Parathyroid adenoma (tissue), 2 donors: ENCODE data around the gene DXO.
"Not testable (repeated sequence)": the region's sequence is repeated elsewhere in the genome, so short reads cannot be mapped to it uniquely, and the experiment has no call there.

Experiments used
- H2AFZ ChIP-seq: fragments of 300-600 bp; sonication (generic); one replicate; pipeline ENCODE4 v1.7.0; 2017; ENCODE audit warnings: antibody characterized with exemption, mild to moderate bottlenecking
- H3K27ac ChIP-seq: fragments of 300-600 bp; sonication (generic); one replicate; pipeline ENCODE4 v1.7.0; 2017
- H3K27me3 ChIP-seq: fragments of 300-600 bp; sonication (generic); one replicate; pipeline ENCODE4 v1.7.0; 2017; ENCODE audit warnings: low read length; ENCODE audit not compliant: control insufficient read depth, insufficient read depth
- H3K36me3 ChIP-seq: fragments of 300-600 bp; sonication (generic); one replicate; pipeline ENCODE4 v1.7.0; 2017; ENCODE audit warnings: low read length; ENCODE audit not compliant: control insufficient read depth, insufficient read depth
- H3K4me1 ChIP-seq: fragments of 300-600 bp; sonication (generic); one replicate; pipeline ENCODE4 v1.7.0; 2017; ENCODE audit warnings: control low read depth
- H3K4me2 ChIP-seq: fragments of 300-600 bp; sonication (generic); one replicate; pipeline ENCODE4 v1.7.0; 2017; ENCODE audit warnings: low read length
- H3K4me3 ChIP-seq: fragments of 300-600 bp; sonication (generic); one replicate; pipeline ENCODE4 v1.7.0; 2017; ENCODE audit warnings: low read depth, low read length
- H3K79me2 ChIP-seq: fragments of 300-600 bp; sonication (generic); one replicate; pipeline ENCODE4 v1.7.0; 2017; ENCODE audit warnings: control low read depth
- H3K9ac ChIP-seq: fragments of 300-600 bp; sonication (generic); one replicate; pipeline ENCODE4 v1.7.0; 2017; ENCODE audit warnings: mild to moderate bottlenecking
- H3K9me3 ChIP-seq: fragments of 300-600 bp; sonication (generic); one replicate; pipeline ENCODE4 v1.7.0; 2017; ENCODE audit warnings: low read length; ENCODE audit not compliant: control insufficient read depth
- TF ChIP-seq, protein P1 (sequence below): fragments of 300-600 bp; sonication (generic); IDR thresholded peaks from one replicate; pipeline ENCODE4 v1.7.0; 2017; ENCODE audit warnings: antibody characterized with exemption, mild to moderate bottlenecking
- donor health status: primary hyperparathyroidism.

The DXO gene

GRCh38 chr6:31940256-31940664, 31.7 kb downstream of the DXO start:
- Histone ChIP-seq H3K4me3 (no peak overlapping the region), H2AFZ (peak overlapping the region; percentile 63), H3K4me1 (peaks cover 16% of the 10 kb centered on the region), H3K36me3 (no peaks in the 10 kb centered on the region), H3K9ac (no peak overlapping the region), H3K27ac (peak overlapping the region; percentile 33), H3K79me2 (no peaks in the 10 kb centered on the region), H3K9me3 (no peaks in the 10 kb centered on the region), H3K27me3 (no peaks in the 10 kb centered on the region), H3K4me2 (no peak overlapping the region)
- TF ChIP-seq, protein P1, sequence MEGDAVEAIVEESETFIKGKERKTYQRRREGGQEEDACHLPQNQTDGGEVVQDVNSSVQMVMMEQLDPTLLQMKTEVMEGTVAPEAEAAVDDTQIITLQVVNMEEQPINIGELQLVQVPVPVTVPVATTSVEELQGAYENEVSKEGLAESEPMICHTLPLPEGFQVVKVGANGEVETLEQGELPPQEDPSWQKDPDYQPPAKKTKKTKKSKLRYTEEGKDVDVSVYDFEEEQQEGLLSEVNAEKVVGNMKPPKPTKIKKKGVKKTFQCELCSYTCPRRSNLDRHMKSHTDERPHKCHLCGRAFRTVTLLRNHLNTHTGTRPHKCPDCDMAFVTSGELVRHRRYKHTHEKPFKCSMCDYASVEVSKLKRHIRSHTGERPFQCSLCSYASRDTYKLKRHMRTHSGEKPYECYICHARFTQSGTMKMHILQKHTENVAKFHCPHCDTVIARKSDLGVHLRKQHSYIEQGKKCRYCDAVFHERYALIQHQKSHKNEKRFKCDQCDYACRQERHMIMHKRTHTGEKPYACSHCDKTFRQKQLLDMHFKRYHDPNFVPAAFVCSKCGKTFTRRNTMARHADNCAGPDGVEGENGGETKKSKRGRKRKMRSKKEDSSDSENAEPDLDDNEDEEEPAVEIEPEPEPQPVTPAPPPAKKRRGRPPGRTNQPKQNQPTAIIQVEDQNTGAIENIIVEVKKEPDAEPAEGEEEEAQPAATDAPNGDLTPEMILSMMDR, result no peak

- Histone ChIP-seq H3K9me3 (no peaks in the 10 kb centered on the region), H3K4me1 (peaks cover 8% of the 10 kb centered on the region)
- TF ChIP-seq, protein P1, result no peak
Observed at GRCh38 chr6:31935823-31936222, 36.1 kb downstream of the DXO start.

DNA sequence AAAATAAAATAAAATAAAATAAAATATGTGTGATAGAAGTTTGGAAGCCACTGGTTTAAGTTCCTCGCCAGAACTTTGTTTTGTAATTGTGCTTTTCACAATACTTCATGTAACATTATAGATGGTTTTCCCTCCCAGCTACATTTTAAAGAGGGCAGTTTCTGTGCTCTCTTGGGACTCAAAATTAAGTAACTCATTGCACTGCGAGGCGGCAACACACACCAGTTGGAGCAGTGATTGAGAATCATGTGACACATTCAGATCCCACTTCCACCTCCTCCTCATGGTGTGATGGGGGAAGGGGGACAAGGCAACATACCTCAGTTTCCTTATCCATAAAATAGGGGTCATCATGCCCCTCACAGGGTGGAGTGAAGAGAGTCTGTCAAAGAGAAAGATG, 36.9 kb downstream of the DXO start:
- H3K9ac ChIP-seq, result no peak overlapping the region
- no peak overlapping the region for H3K27ac ChIP-seq
- no peaks in the 10 kb centered on the region for H3K27me3 ChIP-seq
- no peak overlapping the region for H3K4me2 ChIP-seq
- no peak overlapping the region for H3K4me3 ChIP-seq
- H3K36me3 ChIP-seq, result no peaks in the 10 kb centered on the region
- no peaks in the 10 kb centered on the region for H3K79me2 ChIP-seq
- H2AFZ ChIP-seq, result no peak overlapping the region
- H3K4me1 ChIP-seq, result no peaks in the 10 kb centered on the region
- H3K9me3 ChIP-seq, result no peaks in the 10 kb centered on the region
- TF ChIP-seq, protein P1, result no peak

More at GRCh38 chr6:31935823-31936222, 36.1 kb downstream of the DXO start:
- Histone ChIP-seq H3K4me2 (no peak overlapping the region), H3K4me3 (no peak overlapping the region), H2AFZ (no peak overlapping the region), H3K27ac (no peak overlapping the region), H3K27me3 (no peaks in the 10 kb centered on the region), H3K36me3 (no peaks in the 10 kb centered on the region), H3K9ac (no peak overlapping the region), H3K79me2 (no peaks in the 10 kb centered on the region)

DNA sequence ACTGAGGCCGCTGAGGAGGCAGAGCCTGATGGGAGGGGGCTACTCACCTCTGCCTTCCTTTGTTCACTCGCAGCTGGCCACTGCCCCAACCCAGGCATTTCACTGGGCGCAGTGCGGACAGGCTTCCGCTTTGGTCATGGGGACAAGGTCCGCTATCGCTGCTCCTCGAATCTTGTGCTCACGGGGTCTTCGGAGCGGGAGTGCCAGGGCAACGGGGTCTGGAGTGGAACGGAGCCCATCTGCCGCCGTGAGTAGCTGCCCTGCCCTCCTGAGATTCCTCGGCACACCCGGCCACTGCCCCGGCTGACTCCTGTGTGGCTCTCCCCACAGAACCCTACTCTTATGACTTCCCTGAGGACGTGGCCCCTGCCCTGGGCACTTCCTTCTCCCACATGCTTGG, 38.4 kb downstream of the DXO start:
- Histone ChIP-seq H3K27ac (no peak overlapping the region), H3K27me3 (no peaks in the 10 kb centered on the region), H3K36me3 (no peaks in the 10 kb centered on the region), H3K79me2 (no peaks in the 10 kb centered on the region), H2AFZ (no peak overlapping the region), H3K4me2 (no peak overlapping the region), H3K9me3 (no peaks in the 10 kb centered on the region), H3K4me1 (no peaks in the 10 kb centered on the region), H3K4me3 (no peak overlapping the region), H3K9ac (no peak overlapping the region)
- TF ChIP-seq, protein P1, result no peak

DNA sequence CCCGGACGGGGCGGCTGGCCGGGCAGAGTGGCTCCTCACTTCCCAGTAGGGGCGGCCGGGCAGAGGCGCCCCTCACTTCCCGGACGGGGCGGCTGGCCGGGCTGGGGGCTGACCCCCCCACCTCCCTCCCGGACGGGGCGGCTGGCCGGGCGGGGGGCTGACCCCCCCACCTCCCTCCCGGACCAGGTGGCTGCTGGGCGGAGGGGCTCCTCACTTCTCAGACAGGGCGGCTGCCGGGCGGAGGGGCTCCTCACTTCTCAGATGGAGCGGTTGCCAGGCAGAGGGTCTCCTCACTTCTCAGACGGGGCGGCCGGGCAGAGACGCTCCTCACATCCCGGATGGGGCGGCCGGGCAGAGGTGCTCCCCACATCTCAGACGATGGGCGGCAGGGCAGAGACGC, 39.8 kb downstream of the DXO start:
- not testable (repeated sequence) for H3K9me3 ChIP-seq, H3K27ac ChIP-seq, H3K4me2 ChIP-seq, H3K4me1 ChIP-seq, H3K36me3 ChIP-seq, H3K4me3 ChIP-seq, H3K79me2 ChIP-seq, H3K9ac ChIP-seq, H2AFZ ChIP-seq, H3K27me3 ChIP-seq
